ENCODE measurements around the gene RRP8.

DNA sequence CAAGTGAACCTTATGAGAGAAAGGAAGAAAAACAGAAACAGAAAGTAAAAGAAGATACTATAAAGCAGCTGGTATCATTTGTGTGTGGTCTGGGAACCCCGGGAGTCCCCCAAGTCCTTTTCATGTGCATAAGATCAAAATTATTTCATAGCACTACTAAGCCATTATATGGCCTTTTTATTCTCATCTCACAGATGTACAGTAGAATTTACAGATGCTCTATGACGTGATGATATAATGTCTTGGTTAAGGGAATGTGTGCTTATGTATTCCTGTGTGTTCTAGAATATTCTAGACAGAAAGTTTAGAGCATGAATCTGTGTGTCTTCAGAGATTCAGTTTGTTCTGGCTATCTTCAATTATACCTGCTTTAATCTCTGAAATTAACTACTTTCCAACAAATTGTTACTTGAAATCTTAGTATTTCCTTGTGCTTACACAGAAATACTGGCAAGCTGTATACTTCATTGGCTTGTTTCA lies 24.4 kb upstream of the RRP8 start:
- TF ChIP-seq, protein P1, sequence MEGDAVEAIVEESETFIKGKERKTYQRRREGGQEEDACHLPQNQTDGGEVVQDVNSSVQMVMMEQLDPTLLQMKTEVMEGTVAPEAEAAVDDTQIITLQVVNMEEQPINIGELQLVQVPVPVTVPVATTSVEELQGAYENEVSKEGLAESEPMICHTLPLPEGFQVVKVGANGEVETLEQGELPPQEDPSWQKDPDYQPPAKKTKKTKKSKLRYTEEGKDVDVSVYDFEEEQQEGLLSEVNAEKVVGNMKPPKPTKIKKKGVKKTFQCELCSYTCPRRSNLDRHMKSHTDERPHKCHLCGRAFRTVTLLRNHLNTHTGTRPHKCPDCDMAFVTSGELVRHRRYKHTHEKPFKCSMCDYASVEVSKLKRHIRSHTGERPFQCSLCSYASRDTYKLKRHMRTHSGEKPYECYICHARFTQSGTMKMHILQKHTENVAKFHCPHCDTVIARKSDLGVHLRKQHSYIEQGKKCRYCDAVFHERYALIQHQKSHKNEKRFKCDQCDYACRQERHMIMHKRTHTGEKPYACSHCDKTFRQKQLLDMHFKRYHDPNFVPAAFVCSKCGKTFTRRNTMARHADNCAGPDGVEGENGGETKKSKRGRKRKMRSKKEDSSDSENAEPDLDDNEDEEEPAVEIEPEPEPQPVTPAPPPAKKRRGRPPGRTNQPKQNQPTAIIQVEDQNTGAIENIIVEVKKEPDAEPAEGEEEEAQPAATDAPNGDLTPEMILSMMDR (IDR thresholded peaks at IDR 0.05), result no peak
- no peak for TF ChIP-seq POLR2A (IDR thresholded peaks at IDR 0.05)
